Measurements from ENCODE around the gene ZBTB21.

ZBTB21 gene

DNA sequence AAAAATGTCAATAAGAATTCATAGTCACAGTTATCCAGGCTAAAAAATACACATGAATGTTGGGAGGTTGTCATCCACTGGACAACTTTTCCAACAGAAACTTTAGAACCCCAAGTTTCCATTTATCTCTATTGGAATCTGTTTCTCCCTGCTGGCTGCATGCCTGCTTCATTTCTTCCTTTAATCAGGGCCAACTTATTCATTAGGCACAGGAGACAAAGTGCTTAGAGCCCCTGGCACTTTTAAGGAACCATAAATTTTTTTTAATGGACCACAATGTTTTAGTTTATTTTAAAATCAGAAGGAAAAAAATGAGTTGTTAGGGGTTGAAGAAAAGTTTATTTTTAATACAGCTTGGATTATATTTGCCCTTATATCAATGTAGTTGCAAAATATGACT is 29.6 kb downstream of the ZBTB21 start:
- Histone ChIP-seq H3K79me2 (ENCODE audit: control insufficient read depth, low read length) (no peaks in the 10 kb centered on the region), H4K20me1 (ENCODE audit: control insufficient read depth, insufficient read depth, low read depth, low read length) (no peaks in the 10 kb centered on the region), H3K4me3 (ENCODE audit: low read length) (no peak overlapping the region), H3K4me2 (ENCODE audit: low read length) (no peak overlapping the region), H3K9me3 (ENCODE audit: control insufficient read depth, insufficient read depth, low read length) (peaks cover 7% of the 10 kb centered on the region; the same call in 1 of the 2 replicates), H3F3A (ENCODE audit: control insufficient read depth, insufficient read depth) (no peaks in the 10 kb centered on the region), H3K27ac (ENCODE audit: low read depth, low read length) (no peak overlapping the region), H3K4me1 (ENCODE audit: control insufficient read depth, low read length) (no peaks in the 10 kb centered on the region), H3K9me2 (replicated peaks; ENCODE audit: control insufficient read depth, low read length) (no peaks in the 10 kb centered on the region), H3K27me3 (ENCODE audit: control insufficient read depth, low read length) (no peaks in the 10 kb centered on the region), H3K36me3 (ENCODE audit: control insufficient read depth, low read length) (no peaks in the 10 kb centered on the region)
- TF ChIP-seq EZH2phosphoT487 (IDR thresholded peaks at IDR 0.05; ENCODE audit: borderline replicate concordance, low read length): no peak
- TF ChIP-seq, protein P1, sequence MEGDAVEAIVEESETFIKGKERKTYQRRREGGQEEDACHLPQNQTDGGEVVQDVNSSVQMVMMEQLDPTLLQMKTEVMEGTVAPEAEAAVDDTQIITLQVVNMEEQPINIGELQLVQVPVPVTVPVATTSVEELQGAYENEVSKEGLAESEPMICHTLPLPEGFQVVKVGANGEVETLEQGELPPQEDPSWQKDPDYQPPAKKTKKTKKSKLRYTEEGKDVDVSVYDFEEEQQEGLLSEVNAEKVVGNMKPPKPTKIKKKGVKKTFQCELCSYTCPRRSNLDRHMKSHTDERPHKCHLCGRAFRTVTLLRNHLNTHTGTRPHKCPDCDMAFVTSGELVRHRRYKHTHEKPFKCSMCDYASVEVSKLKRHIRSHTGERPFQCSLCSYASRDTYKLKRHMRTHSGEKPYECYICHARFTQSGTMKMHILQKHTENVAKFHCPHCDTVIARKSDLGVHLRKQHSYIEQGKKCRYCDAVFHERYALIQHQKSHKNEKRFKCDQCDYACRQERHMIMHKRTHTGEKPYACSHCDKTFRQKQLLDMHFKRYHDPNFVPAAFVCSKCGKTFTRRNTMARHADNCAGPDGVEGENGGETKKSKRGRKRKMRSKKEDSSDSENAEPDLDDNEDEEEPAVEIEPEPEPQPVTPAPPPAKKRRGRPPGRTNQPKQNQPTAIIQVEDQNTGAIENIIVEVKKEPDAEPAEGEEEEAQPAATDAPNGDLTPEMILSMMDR (IDR thresholded peaks at IDR 0.05; ENCODE audit: low read depth, low read length, poor library complexity, severe bottlenecking): no peak

DNA sequence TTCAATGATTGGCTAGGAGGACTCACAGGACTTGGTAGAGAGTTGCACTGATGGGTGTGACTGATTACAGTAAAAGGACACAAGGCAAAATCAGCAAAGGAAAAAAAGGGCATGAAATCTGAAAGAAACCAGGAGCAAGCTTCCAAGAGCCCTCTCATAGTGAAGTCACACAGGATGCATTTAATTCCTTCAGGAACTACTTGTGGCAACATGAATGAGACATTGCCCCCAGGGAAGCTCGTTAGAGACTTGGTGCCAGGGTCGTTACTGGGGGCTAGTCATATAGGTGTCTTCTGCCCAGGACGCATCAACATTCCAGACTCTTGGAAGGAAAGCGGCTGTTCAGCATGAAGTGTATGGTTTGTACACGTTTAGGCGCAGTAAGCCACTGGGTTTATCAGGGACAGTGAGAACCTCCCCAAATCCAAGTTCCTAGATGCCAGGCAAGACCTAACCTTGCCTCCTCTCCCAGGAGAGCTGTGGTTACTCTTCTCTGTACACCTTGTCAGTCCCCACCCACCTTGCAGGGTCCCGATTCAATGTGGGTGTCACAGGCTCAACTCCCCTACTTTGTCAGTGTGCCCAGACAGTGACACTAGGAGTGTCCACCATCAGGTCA is 30.3 kb downstream of the ZBTB21 start:
- Histone ChIP-seq H3K27ac (ENCODE audit: low read depth, low read length) (no peak overlapping the region), H3F3A (ENCODE audit: control insufficient read depth, insufficient read depth) (no peaks in the 10 kb centered on the region), H3K27me3 (ENCODE audit: control insufficient read depth, low read length) (no peaks in the 10 kb centered on the region), H3K36me3 (ENCODE audit: control insufficient read depth, low read length) (no peaks in the 10 kb centered on the region), H3K9me2 (replicated peaks; ENCODE audit: control insufficient read depth, low read length) (no peaks in the 10 kb centered on the region), H3K4me3 (ENCODE audit: low read length) (no peak overlapping the region), H3K79me2 (ENCODE audit: control insufficient read depth, low read length) (no peaks in the 10 kb centered on the region), H3K4me1 (ENCODE audit: control insufficient read depth, low read length) (no peaks in the 10 kb centered on the region; the same call in 1 of the 2 replicates), H4K20me1 (ENCODE audit: control insufficient read depth, insufficient read depth, low read depth, low read length) (no peaks in the 10 kb centered on the region), H3K9me3 (ENCODE audit: control insufficient read depth, insufficient read depth, low read length) (peaks cover 7% of the 10 kb centered on the region; the same call in 1 of the 2 replicates), H3K4me2 (ENCODE audit: low read length) (no peak overlapping the region)
- TF ChIP-seq EZH2phosphoT487 (IDR thresholded peaks at IDR 0.05; ENCODE audit: borderline replicate concordance, low read length): no peak
- TF ChIP-seq, protein P1 (IDR thresholded peaks at IDR 0.05; ENCODE audit: low read depth, low read length, poor library complexity, severe bottlenecking): no peak

GRCh38 chr21:41979335-41979734 is 30.8 kb downstream of the ZBTB21 start:
- peaks cover 5% of the 10 kb centered on the region for H3K4me1 ChIP-seq (ENCODE audit: control insufficient read depth, low read length)
- H3K79me2 ChIP-seq (ENCODE audit: control insufficient read depth, low read length): no peaks in the 10 kb centered on the region
- H3K4me2 ChIP-seq (ENCODE audit: low read length): no peak overlapping the region
- peaks cover 7% of the 10 kb centered on the region; the same call in 1 of the 2 replicates for H3K9me3 ChIP-seq (ENCODE audit: control insufficient read depth, insufficient read depth, low read length)
- H3K9me2 ChIP-seq (replicated peaks; ENCODE audit: control insufficient read depth, low read length): no peaks in the 10 kb centered on the region
- no peak overlapping the region for H3K27ac ChIP-seq (ENCODE audit: low read depth, low read length)
- H4K20me1 ChIP-seq (ENCODE audit: control insufficient read depth, insufficient read depth, low read depth, low read length): no peaks in the 10 kb centered on the region
- no peak overlapping the region for H3K4me3 ChIP-seq (ENCODE audit: low read length)
- no peaks in the 10 kb centered on the region for H3F3A ChIP-seq (ENCODE audit: control insufficient read depth, insufficient read depth)
- H3K36me3 ChIP-seq (ENCODE audit: control insufficient read depth, low read length): no peaks in the 10 kb centered on the region
- no peaks in the 10 kb centered on the region for H3K27me3 ChIP-seq (ENCODE audit: control insufficient read depth, low read length)
- TF ChIP-seq, protein P1 (IDR thresholded peaks at IDR 0.05; ENCODE audit: low read depth, low read length, poor library complexity, severe bottlenecking): no peak
- TF ChIP-seq EZH2phosphoT487 (IDR thresholded peaks at IDR 0.05; ENCODE audit: borderline replicate concordance, low read length): no peak

Measured in DOHH2 (cell line).